ENCODE data around the gene COQ10A. TPM values are rescaled to one million over a fixed set of nuclear protein-coding genes. Genes with fewer than 3 reads are reported as not detected.
A peak's percentile ranks its signal among the peaks of the same experiment; 100 is the strongest.
"Not testable (repeated sequence)": the region's sequence is repeated elsewhere in the genome, so short reads cannot be mapped to it uniquely, and the experiment has no call there.

COQ10A gene
- total and polyA plus RNA-seq, 2 experiments from 2014 or later = 53.6 to 67.2 TPM

DNA sequence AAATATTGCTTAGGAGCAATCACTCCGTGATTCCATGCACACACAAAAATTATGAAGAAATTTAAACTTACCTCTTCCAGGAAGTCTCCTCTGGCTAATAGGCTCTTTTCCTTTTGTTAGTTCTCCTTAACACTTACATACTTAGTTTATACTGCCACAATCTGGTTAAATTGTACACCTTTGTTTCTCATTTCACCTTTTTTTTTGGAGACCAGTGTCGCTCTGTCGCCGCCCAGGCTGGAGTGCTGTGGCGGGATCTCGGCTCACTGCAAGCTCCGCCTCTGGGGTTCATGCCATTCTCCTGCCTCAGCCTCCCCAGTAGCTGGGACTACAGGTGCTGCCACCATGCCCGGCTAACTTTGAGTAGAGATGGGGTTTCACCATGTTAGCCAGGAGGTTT is 6.4 kb upstream of the COQ10A start:
- TF ChIP-seq, protein P1, sequence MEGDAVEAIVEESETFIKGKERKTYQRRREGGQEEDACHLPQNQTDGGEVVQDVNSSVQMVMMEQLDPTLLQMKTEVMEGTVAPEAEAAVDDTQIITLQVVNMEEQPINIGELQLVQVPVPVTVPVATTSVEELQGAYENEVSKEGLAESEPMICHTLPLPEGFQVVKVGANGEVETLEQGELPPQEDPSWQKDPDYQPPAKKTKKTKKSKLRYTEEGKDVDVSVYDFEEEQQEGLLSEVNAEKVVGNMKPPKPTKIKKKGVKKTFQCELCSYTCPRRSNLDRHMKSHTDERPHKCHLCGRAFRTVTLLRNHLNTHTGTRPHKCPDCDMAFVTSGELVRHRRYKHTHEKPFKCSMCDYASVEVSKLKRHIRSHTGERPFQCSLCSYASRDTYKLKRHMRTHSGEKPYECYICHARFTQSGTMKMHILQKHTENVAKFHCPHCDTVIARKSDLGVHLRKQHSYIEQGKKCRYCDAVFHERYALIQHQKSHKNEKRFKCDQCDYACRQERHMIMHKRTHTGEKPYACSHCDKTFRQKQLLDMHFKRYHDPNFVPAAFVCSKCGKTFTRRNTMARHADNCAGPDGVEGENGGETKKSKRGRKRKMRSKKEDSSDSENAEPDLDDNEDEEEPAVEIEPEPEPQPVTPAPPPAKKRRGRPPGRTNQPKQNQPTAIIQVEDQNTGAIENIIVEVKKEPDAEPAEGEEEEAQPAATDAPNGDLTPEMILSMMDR (IDR thresholded peaks at IDR 0.05; ENCODE audit: low read depth, low read length) = no peak
- Histone ChIP-seq H3K27ac (no peak overlapping the region), H3K36me3 (peaks cover 7% of the 10 kb centered on the region), H3K27me3 (no peaks in the 10 kb centered on the region), H3K9me3 (ENCODE audit: low read depth) (no peaks in the 10 kb centered on the region), H3K4me1 (ENCODE audit: low read depth) (peaks cover 15% of the 10 kb centered on the region), H3K4me3 (no peak overlapping the region)
- DNase-seq (ENCODE audit: low read depth in 1 of 2, low spot score in 1 of 2) = no peak

DNA sequence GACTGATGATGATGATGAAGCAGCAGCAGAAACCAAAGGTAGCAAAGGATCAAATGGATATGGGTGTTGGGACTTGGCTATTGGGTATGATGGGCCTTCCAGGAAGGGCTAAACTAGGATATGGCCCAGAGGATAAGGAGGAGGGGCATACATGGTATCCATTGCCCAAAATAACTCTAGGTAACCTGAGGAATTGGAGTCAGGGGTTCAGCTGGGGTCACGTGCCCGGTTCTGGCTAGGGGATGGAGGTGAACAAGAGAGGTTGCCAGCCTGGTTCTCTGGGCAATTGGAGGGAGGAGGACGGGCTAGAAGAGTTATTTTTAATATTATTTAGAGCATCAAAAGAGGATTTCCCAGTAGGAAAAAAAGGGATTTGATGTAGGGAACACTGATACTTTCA is 5.8 kb upstream of the COQ10A start:
- Histone ChIP-seq H3K27me3 (no peaks in the 10 kb centered on the region), H3K4me1 (ENCODE audit: low read depth) (peaks cover 15% of the 10 kb centered on the region), H3K9me3 (ENCODE audit: low read depth) (no peaks in the 10 kb centered on the region), H3K27ac (no peak overlapping the region), H3K4me3 (no peak overlapping the region), H3K36me3 (peaks cover 1% of the 10 kb centered on the region)
- TF ChIP-seq, protein P1 (IDR thresholded peaks at IDR 0.05; ENCODE audit: low read depth, low read length) = no peak
- DNase-seq (ENCODE audit: low read depth in 1 of 2, low spot score in 1 of 2) = no peak

DNA sequence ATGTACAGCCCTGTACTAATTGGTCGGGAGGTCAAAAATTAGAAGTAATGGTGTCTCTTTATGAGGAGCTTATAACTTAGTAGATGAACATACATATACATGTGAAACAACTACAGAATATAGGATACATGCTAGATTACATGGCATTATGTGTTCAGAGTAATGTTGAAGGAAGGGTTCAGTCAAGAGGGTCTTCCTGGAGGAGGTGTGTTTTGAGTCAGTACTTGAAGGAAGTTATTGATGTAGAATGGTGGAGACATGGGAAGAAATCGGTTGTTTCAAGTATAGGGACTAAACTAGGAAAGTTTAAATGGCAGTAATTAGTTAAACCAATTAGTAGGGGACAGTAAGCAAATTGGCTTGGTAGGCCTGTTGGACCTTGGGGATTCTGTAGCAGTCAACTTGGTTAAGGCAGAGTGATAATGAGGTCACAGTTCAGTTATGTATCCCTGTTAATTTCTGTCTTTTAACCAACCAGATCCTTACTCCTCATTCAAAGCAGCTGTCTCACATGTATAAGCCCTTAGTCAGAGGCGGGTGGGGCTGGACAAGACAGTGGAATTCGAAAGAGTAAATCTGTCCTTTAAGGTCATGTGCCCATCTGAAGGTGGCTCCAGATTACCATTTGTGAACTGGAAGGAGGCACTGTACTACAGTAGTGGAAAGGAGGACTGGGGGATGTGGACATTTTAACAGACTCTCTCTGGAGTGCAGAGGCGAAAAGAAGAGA is 5.1 kb upstream of the COQ10A start:
- H3K4me1 ChIP-seq (ENCODE audit: low read depth) = peaks cover 14% of the 10 kb centered on the region
- TF ChIP-seq, protein P1 (IDR thresholded peaks at IDR 0.05; ENCODE audit: low read depth, low read length) = no peak
- no peaks in the 10 kb centered on the region for H3K9me3 ChIP-seq (ENCODE audit: low read depth)
- DNase-seq (ENCODE audit: low read depth in 1 of 2, low spot score in 1 of 2) = peak in 1 of 2 donors; percentile 27
- H3K36me3 ChIP-seq = no peaks in the 10 kb centered on the region
- no peak overlapping the region for H3K4me3 ChIP-seq
- no peaks in the 10 kb centered on the region for H3K27me3 ChIP-seq
- no peak overlapping the region for H3K27ac ChIP-seq

DNA sequence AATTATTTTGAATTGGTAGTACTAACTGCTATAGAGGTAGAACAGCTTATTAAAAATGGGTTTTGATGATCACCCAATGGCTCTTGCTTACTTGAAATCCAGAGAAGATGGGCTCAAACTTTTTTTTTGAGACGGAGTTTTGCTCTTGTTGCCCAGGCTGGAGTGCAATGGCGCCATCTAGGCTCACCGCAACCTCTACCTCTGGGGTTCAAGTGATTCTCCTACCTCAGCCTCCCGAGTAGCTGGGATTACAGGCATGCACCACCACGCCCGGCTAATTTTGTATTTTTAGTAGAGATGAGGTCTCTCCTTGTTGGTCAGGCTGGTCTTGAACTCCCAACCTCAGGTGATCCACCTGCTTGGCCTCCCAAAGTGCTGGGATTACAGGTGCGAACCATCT is 3.8 kb upstream of the COQ10A start:
- H3K4me3 ChIP-seq; H3K4me1 ChIP-seq (ENCODE audit: low read depth); H3K27me3 ChIP-seq; H3K27ac ChIP-seq; H3K36me3 ChIP-seq; H3K9me3 ChIP-seq (ENCODE audit: low read depth); DNase-seq (ENCODE audit: low read depth in 1 of 2, low spot score in 1 of 2): not testable (repeated sequence)

DNA sequence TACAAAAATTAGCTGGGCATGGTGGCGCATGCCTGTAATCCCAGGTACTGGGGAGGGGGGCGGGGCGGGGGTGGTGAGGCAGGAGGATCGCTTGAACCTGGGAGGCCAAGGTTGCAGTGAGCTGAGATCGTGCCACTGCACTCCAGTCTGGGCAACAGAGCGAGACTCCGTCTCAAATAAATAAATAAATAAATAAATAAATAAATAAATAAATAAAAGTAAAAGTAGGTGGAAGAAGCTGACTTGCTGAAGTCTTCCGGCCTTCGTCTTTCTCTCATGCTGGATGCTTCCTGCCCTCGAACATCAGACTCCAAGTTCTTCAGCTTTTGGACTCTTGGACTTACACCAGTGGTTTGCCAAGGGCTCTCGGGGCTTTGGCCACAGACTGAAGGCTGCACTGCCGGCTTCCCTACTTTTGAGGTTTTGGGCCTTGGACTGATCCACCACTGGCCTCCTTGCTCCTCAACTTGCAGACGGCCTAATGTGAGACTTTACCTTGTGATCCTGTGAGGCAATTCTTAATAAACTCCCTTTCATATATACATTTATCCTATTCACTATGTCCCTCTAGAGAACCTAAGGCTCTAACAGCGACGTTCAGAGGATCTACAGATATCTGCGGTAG is 562 bp upstream of the COQ10A start:
- H3K4me1 ChIP-seq (ENCODE audit: low read depth) = peaks cover 11% of the 10 kb centered on the region
- not testable (repeated sequence) for H3K36me3 ChIP-seq; H3K9me3 ChIP-seq (ENCODE audit: low read depth); H3K27me3 ChIP-seq; DNase-seq (ENCODE audit: low read depth in 1 of 2, low spot score in 1 of 2)
- peak overlapping the region; percentile 83 for H3K27ac ChIP-seq
- peak overlapping the region; percentile 63 for H3K4me3 ChIP-seq

DNA sequence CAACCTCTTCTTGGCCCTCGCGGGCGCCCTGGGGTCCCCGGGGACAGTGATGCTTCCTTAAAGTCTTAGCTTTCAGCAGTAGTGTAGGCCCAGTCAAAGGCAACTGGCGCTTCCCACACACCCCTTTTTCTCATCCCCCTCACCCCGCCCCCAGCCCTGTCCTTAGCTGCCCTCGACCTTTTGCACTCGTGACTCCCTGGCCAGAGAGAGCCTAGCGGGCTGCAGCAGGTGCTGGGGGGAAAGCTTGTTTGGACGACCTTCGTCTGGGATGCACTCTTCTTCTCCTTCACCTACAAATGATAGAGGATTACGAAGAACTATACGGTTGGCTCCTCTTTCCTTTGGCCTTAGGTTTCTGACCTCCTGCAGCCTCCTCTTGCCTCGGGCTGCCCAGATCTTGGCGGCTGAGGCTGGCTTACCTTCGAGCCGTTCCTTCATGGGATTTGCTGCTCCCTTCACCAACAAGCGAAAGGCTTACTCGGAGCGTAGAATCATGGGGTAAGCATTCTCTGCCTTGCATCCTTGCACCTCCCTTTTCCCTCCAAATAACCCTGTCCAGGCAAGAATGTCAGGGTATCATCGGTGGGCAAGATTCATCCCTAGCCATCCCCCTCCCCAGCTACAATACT is 815 bp downstream of the COQ10A start:
- TF ChIP-seq, protein P1 (IDR thresholded peaks at IDR 0.05; ENCODE audit: low read depth, low read length) = no peak
- no peaks in the 10 kb centered on the region for H3K27me3 ChIP-seq
- peak overlapping the region; percentile 83 for H3K27ac ChIP-seq
- H3K4me1 ChIP-seq (ENCODE audit: low read depth) = peaks cover 18% of the 10 kb centered on the region
- peaks cover 13% of the 10 kb centered on the region for H3K36me3 ChIP-seq
- DNase-seq (ENCODE audit: low read depth in 1 of 2, low spot score in 1 of 2) = peak in 1 of 2 donors; percentile 46
- no peaks in the 10 kb centered on the region for H3K9me3 ChIP-seq (ENCODE audit: low read depth)
- H3K4me3 ChIP-seq = peak overlapping the region; percentile 63
